ENCODE results near the gene LSM4.

The LSM4 gene

GRCh38 chr19:18282788-18283141 is 40.1 kb downstream of the LSM4 start:
- peak overlapping the region; percentile 97 for H3K9ac ChIP-seq (ENCODE audit: low read depth, low read length, poor library complexity, severe bottlenecking)
- TF ChIP-seq EZH2phosphoT487 (IDR thresholded peaks at IDR 0.05; ENCODE audit: borderline replicate concordance) (no peak), CTCF (conservative IDR thresholded peaks at IDR 0.05; ENCODE audit: low read length) (no peak)
- peaks cover 39% of the 10 kb centered on the region for H3K79me2 ChIP-seq (ENCODE audit: insufficient read depth, low read length)
- peaks cover 10% of the 10 kb centered on the region for H3F3A ChIP-seq (ENCODE audit: low read depth)
- no peaks in the 10 kb centered on the region for H3K9me3 ChIP-seq (ENCODE audit: insufficient read depth, low read depth, low read length)
- no peak overlapping the region for H2AFZ ChIP-seq (ENCODE audit: low read length)
- peaks cover 16% of the 10 kb centered on the region for H4K20me1 ChIP-seq (ENCODE audit: insufficient read depth, low read length, poor library complexity, severe bottlenecking)
- H3K9me2 ChIP-seq (replicated peaks; ENCODE audit: low read depth, low read length) = no peaks in the 10 kb centered on the region
- no peaks in the 10 kb centered on the region for H3K36me3 ChIP-seq (ENCODE audit: insufficient read depth, low read length)
- peaks cover 4% of the 10 kb centered on the region for H3K27me3 ChIP-seq (ENCODE audit: insufficient read depth, low read length, poor library complexity, severe bottlenecking)
- H3K4me1 ChIP-seq (ENCODE audit: insufficient read depth, low read length, poor library complexity, severe bottlenecking) = peaks cover 24% of the 10 kb centered on the region
- peak overlapping the region; percentile 77 for H3K4me3 ChIP-seq (ENCODE audit: low read length, poor library complexity, severe bottlenecking)
- H3K4me2 ChIP-seq (ENCODE audit: low read depth, low read length, poor library complexity, severe bottlenecking) = peak overlapping the region; percentile 91

- no peaks in the 10 kb centered on the region for H3K36me3 ChIP-seq (ENCODE audit: insufficient read depth, low read length)
- H3K4me1 ChIP-seq (ENCODE audit: insufficient read depth, low read length, poor library complexity, severe bottlenecking) = peaks cover 24% of the 10 kb centered on the region
- H3K4me2 ChIP-seq (ENCODE audit: low read depth, low read length, poor library complexity, severe bottlenecking) = peak overlapping the region; percentile 91
- peaks cover 4% of the 10 kb centered on the region for H3K27me3 ChIP-seq (ENCODE audit: insufficient read depth, low read length, poor library complexity, severe bottlenecking)
- TF ChIP-seq EZH2phosphoT487 (IDR thresholded peaks at IDR 0.05; ENCODE audit: borderline replicate concordance) (no peak), CTCF (conservative IDR thresholded peaks at IDR 0.05; ENCODE audit: low read length) (peak; percentile 19; the same call in 1 of the 2 replicates)
- peaks cover 19% of the 10 kb centered on the region for H4K20me1 ChIP-seq (ENCODE audit: insufficient read depth, low read length, poor library complexity, severe bottlenecking)
- H3K9me3 ChIP-seq (ENCODE audit: insufficient read depth, low read depth, low read length) = no peaks in the 10 kb centered on the region
- peak overlapping the region; percentile 77 for H3K4me3 ChIP-seq (ENCODE audit: low read length, poor library complexity, severe bottlenecking)
- H3K9me2 ChIP-seq (replicated peaks; ENCODE audit: low read depth, low read length) = no peaks in the 10 kb centered on the region
- H2AFZ ChIP-seq (ENCODE audit: low read length) = no peak overlapping the region
- peaks cover 10% of the 10 kb centered on the region for H3F3A ChIP-seq (ENCODE audit: low read depth)
- H3K79me2 ChIP-seq (ENCODE audit: insufficient read depth, low read length) = peaks cover 44% of the 10 kb centered on the region
- peak overlapping the region; percentile 97 for H3K9ac ChIP-seq (ENCODE audit: low read depth, low read length, poor library complexity, severe bottlenecking)
Observed at GRCh38 chr19:18282021-18282787, 40.7 kb downstream of the LSM4 start.

GRCh38 chr19:18281082-18282020 is 41.5 kb downstream of the LSM4 start, which contains the start of gene JUND:
Gene JUND (minus strand): TSS chr19:18281622. CDS start chr19:18281484, 138 bp downstream.
- Histone ChIP-seq H3K27me3 (ENCODE audit: insufficient read depth, low read length, poor library complexity, severe bottlenecking) (peaks cover 4% of the 10 kb centered on the region), H3K4me3 (ENCODE audit: low read length, poor library complexity, severe bottlenecking) (peak within 1 kb of the TSS; percentile 84), H3K4me2 (ENCODE audit: low read depth, low read length, poor library complexity, severe bottlenecking) (peak within 1 kb of the TSS; percentile 91), H4K20me1 (ENCODE audit: insufficient read depth, low read length, poor library complexity, severe bottlenecking) (peaks cover 20% of the 10 kb centered on the region), H3K79me2 (ENCODE audit: insufficient read depth, low read length) (peaks cover 52% of the 10 kb centered on the region), H3F3A (ENCODE audit: low read depth) (peaks cover 10% of the 10 kb centered on the region), H3K9me3 (ENCODE audit: insufficient read depth, low read depth, low read length) (no peaks in the 10 kb centered on the region), H3K36me3 (ENCODE audit: insufficient read depth, low read length) (no peaks in the 10 kb centered on the region), H2AFZ (ENCODE audit: low read length) (no peak within 1 kb of the TSS), H3K9me2 (replicated peaks; ENCODE audit: low read depth, low read length) (no peaks in the 10 kb centered on the region), H3K9ac (ENCODE audit: low read depth, low read length, poor library complexity, severe bottlenecking) (peak within 1 kb of the TSS; percentile 99), H3K4me1 (ENCODE audit: insufficient read depth, low read length, poor library complexity, severe bottlenecking) (peaks cover 24% of the 10 kb centered on the region)
- TF ChIP-seq EZH2phosphoT487 (IDR thresholded peaks at IDR 0.05; ENCODE audit: borderline replicate concordance) = no peak
- no peak for TF ChIP-seq CTCF (conservative IDR thresholded peaks at IDR 0.05; ENCODE audit: low read length)

Data from Loucy (cell line).